ENCODE measurements around the gene ELOVL5. TPM values are rescaled to one million over a fixed set of nuclear protein-coding genes. Genes with fewer than 3 reads are reported as not detected.

Gene ELOVL5
- total and polyA plus RNA-seq, 12 donors, result 31.4 to 1,320 (median 161) TPM

DNA sequence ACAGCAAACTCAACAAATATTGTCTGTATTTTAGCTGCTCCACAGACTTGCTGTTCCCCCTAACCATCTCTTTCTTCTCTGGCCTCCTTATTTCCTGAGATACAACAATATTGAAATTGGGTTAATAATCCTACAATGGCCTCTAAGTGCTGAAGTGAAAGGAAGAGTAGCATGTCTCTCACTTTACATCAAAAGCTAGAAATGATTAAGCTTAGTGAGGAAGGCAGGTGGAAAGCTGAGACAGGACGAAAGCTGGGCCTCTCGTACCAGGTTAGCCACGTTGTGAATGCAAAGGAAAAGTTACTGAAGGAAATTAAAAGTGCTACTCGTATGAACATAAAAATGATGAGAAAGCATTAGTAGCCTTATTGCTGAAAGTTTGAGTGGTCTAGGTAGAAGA lies 63.8 kb downstream of the ELOVL5 start:
- no peak overlapping the region for H3K27ac ChIP-seq
- H3K27me3 ChIP-seq, result no peaks in the 10 kb centered on the region
- TF ChIP-seq POLR2A (IDR thresholded peaks at IDR 0.05), result no peak
- TF ChIP-seq, protein P1, sequence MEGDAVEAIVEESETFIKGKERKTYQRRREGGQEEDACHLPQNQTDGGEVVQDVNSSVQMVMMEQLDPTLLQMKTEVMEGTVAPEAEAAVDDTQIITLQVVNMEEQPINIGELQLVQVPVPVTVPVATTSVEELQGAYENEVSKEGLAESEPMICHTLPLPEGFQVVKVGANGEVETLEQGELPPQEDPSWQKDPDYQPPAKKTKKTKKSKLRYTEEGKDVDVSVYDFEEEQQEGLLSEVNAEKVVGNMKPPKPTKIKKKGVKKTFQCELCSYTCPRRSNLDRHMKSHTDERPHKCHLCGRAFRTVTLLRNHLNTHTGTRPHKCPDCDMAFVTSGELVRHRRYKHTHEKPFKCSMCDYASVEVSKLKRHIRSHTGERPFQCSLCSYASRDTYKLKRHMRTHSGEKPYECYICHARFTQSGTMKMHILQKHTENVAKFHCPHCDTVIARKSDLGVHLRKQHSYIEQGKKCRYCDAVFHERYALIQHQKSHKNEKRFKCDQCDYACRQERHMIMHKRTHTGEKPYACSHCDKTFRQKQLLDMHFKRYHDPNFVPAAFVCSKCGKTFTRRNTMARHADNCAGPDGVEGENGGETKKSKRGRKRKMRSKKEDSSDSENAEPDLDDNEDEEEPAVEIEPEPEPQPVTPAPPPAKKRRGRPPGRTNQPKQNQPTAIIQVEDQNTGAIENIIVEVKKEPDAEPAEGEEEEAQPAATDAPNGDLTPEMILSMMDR (IDR thresholded peaks at IDR 0.05), result no peak
- DNase-seq, result no peak
- intact Hi-C loops (cut with DNase I), result no loop called here
- H3K9me3 ChIP-seq (replicated peaks in 1 of 3), result no peaks in the 10 kb centered on the region
- no peak overlapping the region for H3K4me3 ChIP-seq
- WGBS, 4 donors, result 86 to 93% (median 89%) methylated on average over 4 of the region's 4 CpGs
- H3K36me3 ChIP-seq (replicated peaks in 1 of 2), result no peaks in the 10 kb centered on the region
- peaks cover 7 to 25% of the 10 kb centered on the region in 2 donors for H3K4me1 ChIP-seq (replicated peaks in 1 of 2)

DNA sequence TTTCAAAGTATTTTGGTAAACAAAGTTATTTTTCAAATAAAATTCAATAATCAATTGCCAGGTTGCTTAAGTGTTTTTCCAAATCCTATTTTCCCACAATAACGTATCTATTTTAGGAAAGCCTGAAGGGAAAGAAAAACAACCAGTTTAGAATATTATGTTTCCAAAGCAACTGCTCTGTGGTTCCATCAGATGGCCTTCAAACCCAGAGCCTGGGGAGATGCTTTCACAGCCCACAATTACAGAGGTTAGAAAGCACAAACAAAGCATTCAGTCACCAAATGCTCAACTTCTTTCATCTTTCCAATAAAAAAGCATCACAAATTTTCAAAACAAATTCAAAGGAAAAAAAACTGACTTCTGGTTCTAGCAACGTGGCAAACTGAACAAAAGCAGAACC lies 66.0 kb downstream of the ELOVL5 start:
- Histone ChIP-seq H3K4me1 (replicated peaks in 1 of 2) (peaks cover 7 to 25% of the 10 kb centered on the region in 2 donors), H3K9me3 (replicated peaks in 1 of 3) (no peaks in the 10 kb centered on the region), H3K4me3 (no peak overlapping the region), H3K27ac (peak overlapping the region in 2 of 5 donors; percentile 24 to 47), H3K27me3 (no peaks in the 10 kb centered on the region), H3K36me3 (replicated peaks in 1 of 2) (peaks cover 0 to 7% of the 10 kb centered on the region in 2 donors)
- no peak for TF ChIP-seq POLR2A (IDR thresholded peaks at IDR 0.05)
- TF ChIP-seq, protein P1 (IDR thresholded peaks at IDR 0.05), result no peak
- 28 to 32% (median 32%) methylated on average over 2 of the region's 2 CpGs for WGBS, 4 donors
- intact Hi-C loops (cut with DNase I), result no loop called here
- peak in 2 of 7 donors; percentile 22 to 37 for DNase-seq

DNA sequence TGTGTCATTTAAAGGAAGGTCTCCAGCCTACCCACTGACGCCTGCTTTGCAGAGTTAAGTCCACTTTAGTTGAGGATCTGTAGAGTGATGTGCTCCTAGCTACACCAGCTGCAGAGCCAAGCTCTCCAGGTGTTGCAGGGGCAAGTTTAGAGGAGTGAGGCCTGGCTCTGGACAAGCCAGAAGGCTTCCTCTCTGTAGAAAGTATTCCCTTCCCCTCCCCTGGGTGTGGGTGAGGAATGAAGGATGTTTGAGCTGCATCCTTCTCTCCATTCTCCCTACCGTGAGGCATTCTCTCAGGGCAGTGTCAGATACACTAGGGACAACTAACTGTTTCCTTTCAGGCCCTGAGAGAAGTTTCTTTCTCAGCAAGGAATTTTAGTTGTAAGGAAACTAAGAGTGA lies 66.5 kb downstream of the ELOVL5 start:
- Histone ChIP-seq H3K27me3 (no peaks in the 10 kb centered on the region), H3K9me3 (replicated peaks in 1 of 3) (no peaks in the 10 kb centered on the region), H3K27ac (peak overlapping the region in 2 of 5 donors; percentile 24 to 47), H3K4me1 (replicated peaks in 1 of 2) (peaks cover 7 to 25% of the 10 kb centered on the region in 2 donors), H3K36me3 (replicated peaks in 1 of 2) (peaks cover 0 to 9% of the 10 kb centered on the region in 2 donors), H3K4me3 (no peak overlapping the region)
- no peak for DNase-seq
- intact Hi-C loops (cut with DNase I), result no loop called here
- 68 to 85% (median 78%) methylated on average over 2 of the region's 2 CpGs for WGBS, 4 donors
- no peak for TF ChIP-seq POLR2A (IDR thresholded peaks at IDR 0.05)
- TF ChIP-seq, protein P1 (IDR thresholded peaks at IDR 0.05), result no peak

DNA sequence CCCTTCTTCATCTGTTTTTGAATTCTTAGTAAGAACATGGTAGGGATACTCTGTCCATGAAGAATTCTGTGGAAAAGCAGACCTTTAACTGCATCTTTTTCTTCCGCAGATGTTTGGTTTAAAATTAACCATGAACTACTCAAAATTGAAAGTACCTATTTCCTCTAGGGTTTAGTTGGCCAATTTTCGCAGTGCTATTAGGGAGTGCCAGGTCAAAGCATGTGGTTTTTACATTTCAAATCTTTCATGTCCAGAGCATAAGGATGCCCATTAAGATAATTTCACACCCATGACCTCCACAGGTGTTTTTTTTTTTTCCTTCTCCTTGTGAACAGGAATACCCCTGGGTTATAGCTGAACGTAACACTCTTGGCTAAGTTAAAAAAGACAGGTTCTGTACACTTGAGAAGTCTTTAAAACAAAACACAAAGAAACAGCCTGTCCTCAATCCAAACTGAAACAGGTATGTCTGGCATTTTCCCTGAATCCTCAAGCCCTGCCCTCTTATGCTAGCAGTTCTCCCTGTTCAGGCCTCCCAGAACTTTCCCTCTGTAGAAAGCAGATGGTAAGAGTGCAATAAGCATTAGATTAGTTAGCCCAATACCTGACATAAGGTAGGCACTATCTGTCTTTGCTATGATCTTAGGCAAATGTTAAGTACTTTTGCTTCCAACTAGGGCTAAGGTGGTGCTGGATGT lies 67.1 kb downstream of the ELOVL5 start:
- H3K9me3 ChIP-seq (replicated peaks in 1 of 3), result no peaks in the 10 kb centered on the region
- peak overlapping the region in 1 of 5 donors; percentile 47 for H3K27ac ChIP-seq
- peaks cover 0 to 9% of the 10 kb centered on the region in 2 donors for H3K36me3 ChIP-seq (replicated peaks in 1 of 2)
- no peak for TF ChIP-seq POLR2A (IDR thresholded peaks at IDR 0.05)
- TF ChIP-seq, protein P1 (IDR thresholded peaks at IDR 0.05), result no peak
- H3K4me1 ChIP-seq (replicated peaks in 1 of 2), result peaks cover 7 to 25% of the 10 kb centered on the region in 2 donors
- no peak for DNase-seq
- intact Hi-C loops (cut with DNase I), result no loop called here
- no peak overlapping the region for H3K4me3 ChIP-seq
- WGBS, 4 donors, result 80 to 87% (median 85%) methylated on average over 3 of the region's 3 CpGs
- no peaks in the 10 kb centered on the region for H3K27me3 ChIP-seq

Measured in adrenal gland (tissue), 12 donors.